Heart left ventricle (tissue), 16 donors: ENCODE measurements around the gene CATSPER2. TPM values are rescaled to one million over a fixed set of nuclear protein-coding genes. Genes with fewer than 3 reads are reported as not detected.
"Not testable (repeated sequence)": the region's sequence is repeated elsewhere in the genome, so short reads cannot be mapped to it uniquely, and the experiment has no call there.

ENCODE experiments used
- ATAC-seq, 4 donors: fragments of 200-7000 bp; cut with Tn5 transposase; one replicate each; pipeline ENCODE4 v1.9.1; 2020 to 2022; ENCODE audit warnings: moderate library complexity in 4 of 4, mild to moderate bottlenecking in 3 of 4, moderate number of reproducible peaks in 1 of 4
- DNase-seq, 5 donors: peaks; one replicate each; pipeline ENCODE4 v3.0.0-alpha.2; 2020
- H3K27ac ChIP-seq, 12 donors: fragments of 200-600 bp; sonication (generic) in 4 of 12; one replicate each; pipeline versions ENCODE4 v1.5.0 to v1.8.0; 2016 to 2022; ENCODE audit warnings: mild to moderate bottlenecking in 2 of 12
- H3K27me3 ChIP-seq, 9 donors: fragments of 200-600 bp; sonication (generic) in 2 of 9; one replicate each; pipeline versions ENCODE4 v1.5.1 to v1.8.0; 2016 to 2022; ENCODE audit warnings: mild to moderate bottlenecking in 3 of 9
- H3K36me3 ChIP-seq, 9 donors: fragments of 200-600 bp; sonication (generic) in 2 of 9; one replicate each; pipeline versions ENCODE4 v1.5.0 to v1.8.0; 2018 to 2022; ENCODE audit warnings: mild to moderate bottlenecking in 2 of 9
- H3K4me1 ChIP-seq, 12 donors: fragments of 200-600 bp; sonication (generic) in 4 of 12; one replicate each; pipeline versions ENCODE4 v1.5.0 to v1.8.0; 2016 to 2022; ENCODE audit warnings: mild to moderate bottlenecking in 3 of 12
- H3K4me3 ChIP-seq, 12 donors: fragments of 200-600 bp; sonication (generic) in 4 of 12; one replicate each; pipeline versions ENCODE4 v1.5.0 to v1.8.0; 2017 to 2022; ENCODE audit warnings: mild to moderate bottlenecking in 9 of 12, moderate library complexity in 4 of 12
- H3K9me3 ChIP-seq, 12 donors: fragments of 200-600 bp; sonication (generic) in 4 of 12; one replicate each; pipeline versions ENCODE4 v1.5.0 to v1.8.0; 2016 to 2022; ENCODE audit warnings: mild to moderate bottlenecking in 1 of 12
- POLR2A ChIP-seq, 2 donors: fragments of 450-650 bp; IDR thresholded peaks; one replicate each; pipeline ENCODE4 v1.6.1; 2017; ENCODE audit warnings: antibody characterized with exemption in 2 of 2, mild to moderate bottlenecking in 2 of 2, moderate library complexity in 2 of 2
- WGBS, 4 donors: extraction: QIAGEN DNeasy Blood & Tissue Kit in 2 of 4; methylation state at CpG; one replicate each; pipeline versions ENCODE4 v1.1.5 to v1.1.7; 2013 to 2018; 5-methylcytosine and 5-hydroxymethylcytosine counted together
- intact Hi-C, 10 donors: fragments of 100-400 bp; cut with DNase I; formaldehyde crosslinking; loops; one replicate each; pipeline versions ENCODE4 v1.11.1 to v1.14.2; 2022
- polyA plus RNA-seq, 2 donors: library from polyadenylated mRNA; stranded (reverse); fragments of 200-250 nt; gene quantifications; one replicate each; pipeline ENCODE4 v1.2.3, GENCODE V29; 2013
- total RNA-seq, 9 donors: library from RNA; depleted of rRNA in 2 of 9; stranded (reverse); fragments of >200 nt in 2 of 9; fragmentation: NEBNext Ultra II Directional in 3 of 9; extraction: Animal tissue kit (Norgen Biotek cat#: 25700) in 3 of 9; gene quantifications; one replicate each; pipeline versions ENCODE4 v1.1.0 to v1.2.4, GENCODE V29; 2016 to 2023
- TF ChIP-seq, protein P1 (sequence below), 12 donors: fragments of 200-600 bp; sonication (generic) in 4 of 12; IDR thresholded peaks; one replicate each; pipeline versions ENCODE4 v1.5.0 to v1.8.0; 2018 to 2022; ENCODE audit warnings: antibody characterized with exemption in 12 of 12, mild to moderate bottlenecking in 5 of 12
- donor health status: ischemic (EF 13 %, LVEDD 7.1; RV severe dilation, severe dysfunction).
- donor health status: healthy with polysubstance abuse.
- donor health status: DM: no; HTN: yes; CAD: no.
- donor health status: DM: no; HTN: no; CAD: no.
- donor health status: ischemic (EF 25% LVEDD 6.9; RV normal size, moderate dysfunction).
- donor health status: ischemic (EF 25% LVEDD 5.7; RV mildly dilated, moderate dysfunction).
- donor health status: healthy.
- donor health status: DM: yes; HTN: yes; CAD: no.
- donor health status: ischemic (EF 35%, LVEDD 5.7; RV mildly dilated, moderate dysfunction).
- donor health status: nonischemic (EF 11% LVEDD 7.7; RV severe dilation, severe dysfunction).
- donor health status: DM: yes; HTN: yes; CAD: no.
- donor health status: PGD.
- donor health status: ischemic (EF 29% LVEDD 5.4; RV normal size, mild dysfunction).
- donor health status: nonischemic (EF 23%, LVEDD 6.1; RV moderate dilation, normal function).

Gene CATSPER2
- total and polyA plus RNA-seq, 11 donors: 0.16 to 3.9 (median 0.98) TPM

DNA sequence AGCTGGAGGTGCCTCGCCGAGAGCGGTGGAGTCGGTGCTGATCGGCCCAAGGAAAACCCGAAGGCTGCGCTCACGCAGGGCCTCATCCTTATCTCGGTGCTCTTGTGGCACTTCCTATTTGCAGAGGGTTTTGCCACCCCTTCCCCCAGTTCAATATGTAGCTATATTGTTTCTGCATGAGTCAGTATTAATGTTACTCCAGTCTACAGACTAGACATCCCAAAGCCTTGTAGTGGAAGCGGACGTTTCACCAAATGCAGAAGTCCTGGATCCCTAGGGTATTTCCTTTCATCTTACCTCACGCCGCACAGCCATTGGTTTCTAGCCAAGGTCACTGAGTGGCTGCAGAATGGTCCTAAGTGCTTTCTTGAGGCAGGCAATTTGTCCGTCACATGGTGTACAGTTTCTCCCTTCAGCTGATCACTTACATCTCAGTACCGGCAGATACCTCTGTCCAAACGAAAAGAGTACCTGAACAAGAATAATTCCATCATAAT, 834 bp upstream of the CATSPER2 start:
- H3K9me3 ChIP-seq, DNase-seq, H3K4me1 ChIP-seq, H3K27me3 ChIP-seq, intact Hi-C loops, H3K4me3 ChIP-seq, H3K27ac ChIP-seq: not testable (repeated sequence)
- peak in 2 of 4 donors; percentile 16 to 33 for ATAC-seq
- WGBS, 4 donors: 94 to 97% (median 96%) methylated on average over 16 of the region's 16 CpGs
- H3K36me3 ChIP-seq: peaks cover 0 to 20% (median 0%) of the 10 kb centered on the region in 9 donors

DNA sequence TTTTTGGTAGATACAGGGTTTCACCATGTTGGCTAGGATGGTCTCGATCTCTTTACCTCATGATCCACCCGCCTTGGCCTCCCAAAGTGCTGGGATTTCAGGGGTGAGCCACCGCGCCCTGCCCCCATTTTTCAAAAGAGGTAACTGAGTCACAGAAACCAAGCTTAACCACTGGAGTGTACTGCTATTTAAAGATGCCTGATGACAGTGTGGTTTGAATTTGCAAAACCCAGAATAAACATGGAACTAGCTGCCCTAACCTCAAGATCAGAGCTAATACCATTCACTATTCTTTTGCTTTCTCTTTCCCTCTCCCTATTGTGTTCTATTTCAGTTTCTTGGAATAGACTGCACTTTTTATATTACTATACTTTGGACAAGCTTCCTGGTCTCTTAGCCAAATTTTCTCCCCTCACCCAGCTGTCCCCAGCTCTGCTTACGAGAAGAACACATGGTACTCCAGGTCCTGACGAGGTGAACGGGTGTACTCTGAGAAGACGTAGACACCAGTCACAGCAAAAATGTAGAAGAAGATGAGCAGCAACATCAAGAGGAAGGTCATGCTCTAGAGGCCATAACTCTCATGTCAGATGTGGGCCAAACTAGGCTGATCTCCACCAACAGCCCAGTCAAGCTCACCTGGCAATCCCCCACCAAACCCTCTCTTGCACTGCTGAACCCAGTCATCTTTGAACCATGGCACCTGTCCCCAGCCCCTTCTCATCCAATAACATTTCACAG, 10.0 kb downstream of the CATSPER2 start:
- DNase-seq, H3K27ac ChIP-seq, H3K9me3 ChIP-seq, H3K4me3 ChIP-seq, H3K36me3 ChIP-seq, H3K27me3 ChIP-seq, intact Hi-C loops, H3K4me1 ChIP-seq, ATAC-seq: not testable (repeated sequence)
- WGBS, 4 donors: 84 to 93% (median 85%) methylated on average over 8 of the region's 8 CpGs

DNA sequence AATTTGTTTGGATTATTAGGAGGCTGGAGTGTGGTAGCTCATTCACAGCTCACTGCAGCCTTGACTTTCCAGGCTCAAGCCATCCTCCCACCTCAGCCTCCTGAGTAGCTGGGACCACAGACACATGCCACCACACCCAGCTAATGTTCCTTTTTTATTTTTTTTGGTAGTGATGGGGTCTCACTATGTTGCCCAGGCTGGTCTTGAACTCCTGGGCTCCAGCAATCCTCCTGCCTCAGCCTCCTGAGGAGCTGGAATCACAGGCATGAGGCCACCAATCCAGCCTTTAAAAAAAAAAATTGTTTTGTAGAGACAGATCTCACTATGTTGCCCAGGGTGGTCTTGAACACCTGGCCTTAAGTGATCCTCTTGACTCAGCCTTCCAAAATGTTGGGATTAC, 21.7 kb downstream of the CATSPER2 start:
- DNase-seq, ATAC-seq, H3K4me1 ChIP-seq, H3K4me3 ChIP-seq, H3K9me3 ChIP-seq, H3K27me3 ChIP-seq, H3K27ac ChIP-seq, intact Hi-C loops, H3K36me3 ChIP-seq: not testable (repeated sequence)

DNA sequence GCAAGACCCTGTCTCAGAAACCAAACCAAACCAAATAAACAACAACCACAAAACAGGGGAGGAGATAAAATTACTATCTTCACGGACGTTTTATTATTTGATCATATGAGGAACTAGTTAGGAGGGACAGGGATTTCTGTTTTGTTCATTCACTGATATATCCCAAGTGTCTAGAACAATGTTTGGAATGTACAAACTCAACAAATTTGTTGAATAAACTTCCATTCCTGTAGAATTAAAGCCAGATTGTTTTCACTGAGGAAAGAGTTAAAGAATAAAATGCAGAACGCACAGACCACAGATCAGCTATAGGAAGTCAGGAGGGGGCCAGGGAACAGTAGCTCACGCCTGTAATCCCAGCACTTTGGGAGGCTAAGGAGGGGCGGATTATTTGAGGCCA, 23.5 kb downstream of the CATSPER2 start:
- Histone ChIP-seq H3K27ac (no peak overlapping the region), H3K9me3 (no peaks in the 10 kb centered on the region), H3K4me3 (no peak overlapping the region), H3K27me3 (peaks cover 0 to 10% (median 0%) of the 10 kb centered on the region in 9 donors), H3K4me1 (no peaks in the 10 kb centered on the region), H3K36me3 (no peaks in the 10 kb centered on the region)
- intact Hi-C loops: no loop called here
- no peak for TF ChIP-seq POLR2A (IDR thresholded peaks at IDR 0.05)
- TF ChIP-seq, protein P1, sequence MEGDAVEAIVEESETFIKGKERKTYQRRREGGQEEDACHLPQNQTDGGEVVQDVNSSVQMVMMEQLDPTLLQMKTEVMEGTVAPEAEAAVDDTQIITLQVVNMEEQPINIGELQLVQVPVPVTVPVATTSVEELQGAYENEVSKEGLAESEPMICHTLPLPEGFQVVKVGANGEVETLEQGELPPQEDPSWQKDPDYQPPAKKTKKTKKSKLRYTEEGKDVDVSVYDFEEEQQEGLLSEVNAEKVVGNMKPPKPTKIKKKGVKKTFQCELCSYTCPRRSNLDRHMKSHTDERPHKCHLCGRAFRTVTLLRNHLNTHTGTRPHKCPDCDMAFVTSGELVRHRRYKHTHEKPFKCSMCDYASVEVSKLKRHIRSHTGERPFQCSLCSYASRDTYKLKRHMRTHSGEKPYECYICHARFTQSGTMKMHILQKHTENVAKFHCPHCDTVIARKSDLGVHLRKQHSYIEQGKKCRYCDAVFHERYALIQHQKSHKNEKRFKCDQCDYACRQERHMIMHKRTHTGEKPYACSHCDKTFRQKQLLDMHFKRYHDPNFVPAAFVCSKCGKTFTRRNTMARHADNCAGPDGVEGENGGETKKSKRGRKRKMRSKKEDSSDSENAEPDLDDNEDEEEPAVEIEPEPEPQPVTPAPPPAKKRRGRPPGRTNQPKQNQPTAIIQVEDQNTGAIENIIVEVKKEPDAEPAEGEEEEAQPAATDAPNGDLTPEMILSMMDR (IDR thresholded peaks at IDR 0.05): no peak
- WGBS, 4 donors: 35 to 46% (median 36%) methylated on average over 5 of the region's 5 CpGs
- DNase-seq (no peak), ATAC-seq (no peak)

DNA sequence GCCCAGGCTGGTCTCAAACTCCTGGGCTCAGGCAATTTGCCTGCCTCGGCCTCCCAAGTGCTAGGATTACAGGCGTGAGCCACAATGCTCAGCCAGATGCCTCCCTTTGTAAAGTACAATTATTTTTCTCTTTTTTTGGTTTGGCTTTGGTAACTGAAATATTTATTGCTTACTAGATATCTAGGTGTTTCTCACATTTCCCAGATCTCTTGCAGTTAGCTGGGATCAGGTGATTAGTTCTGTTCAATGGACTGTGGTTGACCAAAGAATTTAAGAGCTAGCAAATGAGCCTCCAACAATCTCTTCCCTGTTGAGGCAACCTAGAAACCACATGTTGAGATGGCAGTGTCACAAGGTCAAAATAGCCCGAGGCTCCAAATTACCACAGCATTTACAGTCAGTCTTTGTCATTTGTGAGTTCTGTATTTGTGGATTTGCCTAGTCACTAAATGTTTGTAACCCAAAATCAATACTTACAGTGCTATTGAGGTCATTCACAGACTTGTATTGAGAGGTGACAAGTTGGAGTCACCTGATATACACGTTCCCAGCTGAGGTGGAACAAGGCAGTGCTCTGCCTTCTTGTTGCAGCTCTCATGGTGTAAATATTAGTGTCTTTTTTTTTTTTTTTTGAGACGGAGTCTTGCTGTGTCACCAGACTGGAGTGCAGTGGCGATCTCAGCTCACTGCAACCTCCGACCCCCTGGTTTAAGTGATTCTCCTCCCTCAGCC, 26.4 kb downstream of the CATSPER2 start:
- H3K4me1 ChIP-seq, H3K9me3 ChIP-seq, H3K27ac ChIP-seq, H3K4me3 ChIP-seq, intact Hi-C loops, H3K36me3 ChIP-seq, ATAC-seq, DNase-seq: not testable (repeated sequence)
- WGBS, 4 donors: 60 to 84% (median 70%) methylated on average over 4 to 7 of the region's 7 CpGs
- peaks cover 0 to 18% (median 0%) of the 10 kb centered on the region in 9 donors for H3K27me3 ChIP-seq

DNA sequence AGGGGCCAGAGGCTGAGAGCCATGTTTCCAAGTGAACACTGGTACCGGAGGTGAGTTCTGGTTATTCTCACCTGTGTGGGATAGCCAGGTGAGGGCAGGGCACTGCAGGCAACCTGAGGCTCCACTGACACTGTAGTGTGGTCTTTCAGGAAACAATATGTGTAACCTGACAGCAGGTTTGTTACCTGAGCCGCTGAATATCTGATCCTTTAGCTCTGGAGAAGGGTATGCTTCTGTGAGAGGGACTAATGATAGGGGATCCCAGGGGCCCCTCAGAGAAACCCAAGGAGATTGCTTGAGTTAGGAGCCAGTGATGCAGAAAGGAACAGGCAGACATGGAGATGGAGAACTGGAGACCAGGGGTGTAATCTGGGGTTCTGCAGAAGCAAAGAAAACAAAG, 29.9 kb downstream of the CATSPER2 start, which contains the start of gene STRC:
Gene STRC (minus strand): TSS at position 101 of the 400 bp plus-strand sequence. CDS start 78 bp downstream, at position 23.
- H3K27ac ChIP-seq, H3K9me3 ChIP-seq, ATAC-seq, intact Hi-C loops, H3K4me1 ChIP-seq, DNase-seq, H3K4me3 ChIP-seq, H3K36me3 ChIP-seq: not testable (repeated sequence)
- H3K27me3 ChIP-seq: peaks cover 0 to 18% (median 0%) of the 10 kb centered on the region in 9 donors
- no CpG with 5 or more reads among the region's 2 CpGs for WGBS, 4 donors

DNA sequence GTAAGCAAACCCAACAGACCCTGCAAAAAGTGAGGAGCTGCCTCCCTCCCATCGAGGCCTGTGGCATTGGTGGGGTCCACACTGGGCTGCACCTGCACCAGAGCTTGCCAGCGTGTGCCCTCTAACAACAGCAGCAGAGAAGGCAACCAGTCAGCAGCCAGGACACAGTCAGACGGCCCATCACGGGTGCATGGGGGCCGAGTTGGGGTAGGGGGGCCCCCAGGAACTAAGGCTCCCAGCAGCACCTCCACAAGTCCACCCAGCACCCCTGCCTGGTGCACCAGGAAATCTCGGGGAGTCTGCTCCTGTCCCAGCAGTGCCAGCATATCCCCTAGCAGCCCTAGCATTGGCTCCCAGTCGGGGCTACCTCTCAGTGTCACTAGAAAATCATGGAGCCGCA, 30.9 kb downstream of the CATSPER2 start:
- intact Hi-C loops, H3K27ac ChIP-seq, H3K36me3 ChIP-seq, H3K9me3 ChIP-seq, DNase-seq, H3K4me1 ChIP-seq, ATAC-seq, H3K4me3 ChIP-seq: not testable (repeated sequence)
- 74 to 80% methylated on average over 4 of the region's 8 CpGs; no CpG with 5 or more reads in 2 of the 4 donors for WGBS, 4 donors
- H3K27me3 ChIP-seq: peaks cover 0 to 10% (median 0%) of the 10 kb centered on the region in 9 donors

DNA sequence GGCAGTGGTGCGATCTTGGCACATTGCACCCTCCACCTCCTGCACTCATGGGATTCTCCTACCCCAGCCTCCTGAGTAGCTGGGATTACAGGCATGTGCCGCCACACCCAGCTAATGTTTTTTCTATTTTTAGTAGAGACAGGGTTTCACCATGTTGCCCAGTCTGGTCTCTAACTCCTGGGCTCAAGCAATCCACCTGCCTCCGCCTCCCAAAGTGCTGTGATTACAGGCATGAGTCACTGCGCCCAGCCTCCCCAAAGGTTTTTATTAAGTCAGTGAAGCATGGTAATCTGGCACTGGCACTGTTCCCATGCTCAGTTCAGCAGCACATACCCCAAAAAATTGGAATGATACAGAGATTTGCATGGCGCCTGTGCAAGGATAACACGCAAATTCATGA, 46.4 kb downstream of the CATSPER2 start:
- H3K4me3 ChIP-seq, DNase-seq, intact Hi-C loops, H3K27me3 ChIP-seq, H3K9me3 ChIP-seq, H3K36me3 ChIP-seq, H3K27ac ChIP-seq, H3K4me1 ChIP-seq, ATAC-seq: not testable (repeated sequence)
- WGBS, 4 donors: 79 to 88% (median 87%) methylated on average over 6 of the region's 6 CpGs

DNA sequence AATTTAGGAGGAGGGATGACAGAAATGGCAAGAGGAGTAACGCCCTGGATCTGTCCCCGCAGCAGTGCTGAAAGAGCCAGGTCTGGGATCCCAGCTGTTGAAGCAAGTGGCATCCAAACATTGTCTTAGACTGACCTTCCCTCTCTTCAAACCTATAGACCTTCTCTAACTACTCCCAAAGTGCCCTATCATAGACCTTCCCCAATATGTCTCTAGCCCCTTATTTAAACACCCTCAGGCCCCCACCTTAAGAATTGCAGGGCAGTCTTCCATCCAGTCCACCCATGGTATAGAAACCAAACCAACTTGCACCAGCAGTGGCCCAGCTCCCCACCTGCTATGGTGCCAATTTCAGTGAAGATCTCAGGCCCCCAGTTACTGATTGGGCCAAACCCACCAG, 48.4 kb downstream of the CATSPER2 start:
- H3K9me3 ChIP-seq, H3K4me1 ChIP-seq, intact Hi-C loops, H3K27me3 ChIP-seq, ATAC-seq, H3K27ac ChIP-seq, H3K36me3 ChIP-seq, DNase-seq, H3K4me3 ChIP-seq: not testable (repeated sequence)
- WGBS, 4 donors: no CpG with 5 or more reads among the region's 2 CpGs

DNA sequence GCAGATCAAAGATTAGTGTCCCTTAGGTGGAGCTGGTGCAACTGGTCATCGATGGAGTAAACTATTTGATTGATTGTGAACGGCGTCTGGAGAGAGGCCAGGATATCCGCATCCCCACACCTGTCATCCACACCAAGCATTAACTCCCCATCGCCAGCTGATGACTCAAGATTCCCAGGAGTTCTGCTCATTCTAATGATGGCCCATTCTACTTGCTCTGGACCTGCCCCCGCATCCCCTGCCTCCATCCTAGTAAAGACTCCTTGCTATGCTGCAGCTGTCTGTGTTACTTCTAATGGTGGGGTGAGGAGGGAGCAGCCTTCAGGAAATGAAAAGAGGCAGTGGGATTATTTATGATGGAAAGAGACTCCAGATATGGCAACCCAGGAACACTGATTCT, 49.5 kb downstream of the CATSPER2 start:
- H3K27ac ChIP-seq, H3K36me3 ChIP-seq, H3K4me3 ChIP-seq, H3K9me3 ChIP-seq, H3K27me3 ChIP-seq, DNase-seq, ATAC-seq, intact Hi-C loops, H3K4me1 ChIP-seq: not testable (repeated sequence)
- 82 to 89% (median 85%) methylated on average over 6 of the region's 6 CpGs for WGBS, 4 donors
